Fibroblast of upper back skin (primary cell): Measurements from ENCODE around the gene HNRNPM.

Source experiments
- DNase-seq: peaks from one replicate; pipeline ENCODE4 v3.0.0-alpha.2; 2013

The HNRNPM gene

DNA sequence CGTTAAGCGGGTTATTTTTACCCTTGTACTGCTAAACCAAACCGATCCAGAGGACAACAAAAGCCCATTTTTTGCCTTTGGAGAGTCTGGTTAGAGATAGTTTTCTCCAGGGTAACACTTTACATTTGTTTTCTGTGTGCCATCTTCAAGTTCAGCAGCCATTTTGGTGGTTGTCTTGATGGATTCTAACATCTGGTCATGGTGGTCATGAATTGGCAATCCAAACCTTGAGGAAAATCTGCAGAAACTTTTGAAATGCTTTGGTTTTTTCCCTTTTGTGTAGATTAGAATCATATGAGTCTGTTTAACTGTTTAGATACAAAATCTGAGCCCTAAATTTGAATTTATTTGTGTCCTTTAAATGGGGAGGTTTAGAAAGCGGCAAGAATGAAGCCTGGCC is 16.6 kb downstream of the HNRNPM start:
- no peak for DNase-seq

- DNase-seq, result no peak
These were observed 17.1 kb downstream of the HNRNPM start for GRCh38 chr19:8461891-8462290.

DNA sequence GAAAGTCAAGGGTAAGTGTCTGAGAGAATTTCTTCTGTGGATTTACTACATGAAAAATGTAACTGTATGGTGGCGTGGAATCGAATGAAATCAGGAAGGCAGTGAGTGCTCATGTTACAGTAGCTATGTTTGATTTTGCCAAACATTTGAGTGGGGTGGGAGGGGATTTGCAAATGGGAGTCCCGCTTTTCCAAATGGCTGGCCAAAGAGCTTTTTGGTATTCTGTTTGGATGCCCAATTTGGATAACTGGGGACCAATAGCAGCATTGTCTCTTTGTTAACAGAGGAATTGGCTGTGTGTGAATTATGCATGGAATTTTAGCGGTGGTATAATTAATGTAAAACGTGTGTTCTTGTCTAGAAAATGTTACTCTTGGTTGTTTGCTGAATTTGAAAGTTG is 17.8 kb downstream of the HNRNPM start:
- no peak for DNase-seq

DNA sequence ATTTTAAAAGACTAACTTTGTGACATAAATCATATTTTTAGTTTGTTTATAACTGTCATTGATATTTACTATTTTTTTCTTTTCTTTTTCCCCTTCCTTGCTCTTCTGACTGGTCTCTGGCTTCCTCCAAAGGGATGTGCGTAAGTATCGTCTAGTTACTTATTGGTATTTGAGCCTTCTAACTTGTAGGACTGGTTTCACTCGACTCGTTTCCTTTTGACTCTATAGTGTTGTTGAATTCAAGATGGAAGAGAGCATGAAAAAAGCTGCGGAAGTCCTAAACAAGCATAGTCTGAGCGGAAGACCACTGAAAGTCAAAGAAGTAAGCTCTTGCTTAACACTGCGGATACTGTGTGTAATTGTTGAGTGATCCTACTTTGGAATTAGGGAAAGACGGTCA is 18.6 kb downstream of the HNRNPM start:
- no peak for DNase-seq

- no peak for DNase-seq
These were observed 21.2 kb downstream of the HNRNPM start for GRCh38 chr19:8466018-8466417.

GRCh38 chr19:8468124-8468523 is 23.3 kb downstream of the HNRNPM start:
- DNase-seq, result no peak

DNA sequence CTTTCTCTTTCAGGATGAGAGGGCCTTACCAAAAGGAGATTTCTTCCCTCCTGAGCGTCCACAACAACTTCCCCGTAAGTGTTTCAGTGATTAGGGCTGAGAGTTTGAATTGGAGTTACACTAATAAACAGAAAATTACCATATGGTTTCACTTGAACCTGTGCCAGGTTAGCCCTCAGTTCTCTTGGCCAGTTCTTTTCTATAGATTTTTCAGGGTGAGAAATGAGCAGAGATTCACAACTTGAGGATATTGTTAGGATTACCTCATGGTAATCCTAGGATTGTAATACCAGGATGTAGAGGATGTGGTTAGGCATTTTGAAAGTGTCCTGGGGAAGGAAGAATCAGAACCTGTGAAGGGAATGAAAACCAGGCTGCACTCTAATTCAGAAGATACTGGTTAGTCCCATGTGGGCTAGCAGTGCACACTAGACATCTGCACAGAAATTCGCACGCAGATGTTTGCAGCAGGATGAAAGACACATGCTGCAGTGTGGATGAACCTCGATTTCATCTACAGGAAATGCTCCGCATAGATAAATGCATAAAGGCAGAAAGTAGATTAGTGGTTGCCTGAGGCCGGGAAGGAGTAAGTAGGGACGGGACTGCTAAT is 24.1 kb downstream of the HNRNPM start:
- peak; percentile 67 for DNase-seq

GRCh38 chr19:8469613-8470368 is 25.0 kb downstream of the HNRNPM start:
- DNase-seq, result no peak

DNA sequence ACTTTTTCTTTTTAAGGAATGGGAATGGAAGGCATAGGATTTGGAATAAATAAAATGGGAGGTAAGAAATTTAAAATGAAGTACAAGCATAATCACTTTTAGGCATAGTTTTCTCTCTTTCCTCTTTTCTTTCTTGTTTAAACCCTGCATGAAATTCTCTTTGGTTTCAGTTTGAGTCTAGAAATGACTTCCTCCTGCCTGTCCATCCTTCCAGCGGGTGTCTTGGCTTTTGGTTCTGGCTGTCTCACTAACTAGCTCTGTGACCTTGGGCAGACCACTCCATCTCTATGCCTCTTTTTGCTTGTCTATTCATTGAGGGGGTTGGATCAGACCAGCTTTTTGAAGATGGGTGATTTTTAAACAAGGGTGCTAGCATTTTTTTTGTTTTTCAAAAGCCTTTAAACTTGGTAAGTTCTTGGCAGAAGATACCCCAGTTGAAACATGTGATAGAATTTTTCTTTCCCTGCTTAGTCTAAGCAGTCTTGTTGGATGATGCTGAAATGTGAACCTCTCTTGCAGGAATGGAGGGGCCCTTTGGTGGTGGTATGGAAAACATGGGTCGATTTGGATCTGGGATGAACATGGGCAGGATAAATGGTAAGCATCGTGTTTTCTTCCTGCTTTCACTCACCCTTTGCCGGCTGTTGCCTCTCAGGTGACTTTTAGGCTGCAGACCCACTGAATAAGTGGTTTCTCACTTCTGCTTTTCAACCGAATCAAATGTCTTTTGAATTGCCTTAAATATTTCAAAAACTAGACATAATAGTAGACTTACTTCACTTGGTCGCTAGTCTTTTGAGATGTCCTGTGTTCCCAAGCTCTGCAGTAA is 29.1 kb downstream of the HNRNPM start:
- DNase-seq, result no peak

DNA sequence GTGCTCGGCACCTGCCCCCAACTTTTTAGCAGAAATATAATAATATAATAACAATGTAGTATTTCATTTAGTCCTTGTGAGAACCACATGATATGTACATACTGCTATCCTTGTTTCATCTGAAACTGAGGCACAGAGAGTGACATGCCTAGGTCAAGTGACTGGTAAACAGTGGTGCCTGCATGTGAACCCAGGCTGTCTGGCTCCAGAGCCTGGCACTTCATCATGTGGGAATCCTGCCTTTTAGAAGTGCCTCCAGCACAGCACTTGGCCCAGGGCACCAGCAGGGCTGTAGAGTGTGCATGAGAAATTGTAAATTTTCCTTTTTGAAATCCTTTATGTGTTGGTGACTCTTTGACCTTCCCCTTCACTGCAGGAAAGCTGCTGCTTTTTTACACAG is 30.2 kb downstream of the HNRNPM start:
- DNase-seq, result no peak

- no peak for DNase-seq
These were observed 31.7 kb downstream of the HNRNPM start for GRCh38 chr19:8476524-8476923.

DNA sequence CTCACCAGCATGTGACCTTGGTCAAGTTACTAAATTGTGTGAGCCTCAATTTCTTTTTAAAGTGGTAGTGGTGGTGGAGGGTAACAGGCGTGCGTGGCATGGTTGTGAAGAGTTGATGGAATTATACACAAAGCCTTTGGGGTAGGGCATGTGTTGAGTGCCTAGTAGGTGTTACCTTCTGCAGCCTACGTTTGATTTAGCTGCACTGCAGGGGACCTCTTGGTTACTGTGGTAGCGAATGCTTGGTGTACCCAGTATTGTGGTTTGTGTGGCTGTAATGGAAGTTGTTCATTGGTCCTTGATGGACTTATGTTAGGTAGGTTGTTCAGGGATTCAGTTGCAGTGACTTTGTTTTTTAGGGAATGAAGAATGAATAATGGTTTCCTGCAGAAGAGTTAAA is 33.1 kb downstream of the HNRNPM start:
- DNase-seq, result no peak

DNA sequence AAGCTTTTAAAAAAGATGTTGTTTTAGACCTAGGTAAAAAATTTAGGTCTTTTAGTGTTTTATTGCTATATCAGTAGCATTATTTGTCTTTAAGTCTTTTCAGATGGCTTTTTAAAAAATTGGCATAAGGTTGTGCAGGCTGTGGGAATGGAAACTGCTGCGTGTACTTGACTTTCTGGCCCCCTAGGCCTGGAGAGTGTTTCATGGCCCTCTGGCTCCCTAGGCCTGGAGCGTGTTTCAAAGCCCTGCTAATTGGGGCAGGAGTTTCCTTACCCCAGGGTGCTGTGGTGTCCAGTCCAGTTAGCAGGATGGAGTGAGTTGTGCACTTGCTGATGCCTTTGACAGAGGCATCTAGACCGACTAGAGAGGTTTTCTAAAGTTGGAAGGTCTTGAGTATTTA is 33.8 kb downstream of the HNRNPM start:
- DNase-seq, result no peak

DNA sequence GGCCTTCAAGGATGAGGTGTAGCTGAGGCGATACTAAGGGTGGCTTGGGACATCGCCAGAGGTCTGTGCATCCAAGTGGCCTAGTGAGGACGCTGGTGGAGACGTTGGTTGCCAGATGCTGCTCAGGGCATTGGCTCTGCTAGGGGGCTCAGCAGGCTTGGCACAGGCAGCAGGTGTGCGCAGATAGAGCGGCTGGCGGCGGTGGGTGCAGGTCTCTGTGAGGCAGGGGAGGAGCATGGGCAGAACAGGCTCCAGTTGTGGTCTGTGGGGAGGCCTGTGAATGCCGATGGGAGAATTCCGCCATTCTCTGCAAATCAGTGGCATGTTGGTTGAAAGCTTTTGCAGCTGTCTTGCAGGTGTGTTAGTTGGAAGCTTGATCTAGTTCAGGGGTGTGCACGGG is 36.4 kb downstream of the HNRNPM start:
- no peak for DNase-seq

DNA sequence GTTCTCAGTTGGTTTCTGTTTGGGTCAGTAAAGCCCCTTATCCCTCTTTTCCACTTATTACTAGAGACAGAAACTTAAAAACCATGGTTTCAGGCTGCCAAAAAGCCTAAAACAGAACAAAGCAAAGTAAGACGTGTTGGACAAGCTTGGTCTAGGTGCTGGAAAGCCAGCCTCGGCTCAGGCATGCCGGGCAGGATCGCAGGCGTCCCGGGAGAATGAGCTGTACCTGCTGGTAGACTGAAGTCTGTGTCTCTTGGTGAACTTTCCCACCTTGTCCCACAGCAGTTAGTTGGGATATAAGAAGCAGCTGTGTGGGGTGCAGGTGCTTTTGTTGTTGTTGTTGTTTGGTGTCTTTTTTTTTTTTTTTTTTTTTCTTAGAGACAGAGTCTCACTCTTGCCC is 36.8 kb downstream of the HNRNPM start:
- DNase-seq, result no peak

- DNase-seq, result no peak
These were observed 37.9 kb downstream of the HNRNPM start for GRCh38 chr19:8482696-8483095.

GRCh38 chr19:8483165-8483564 is 38.4 kb downstream of the HNRNPM start:
- DNase-seq, result no peak

- no peak for DNase-seq
These were observed 39.6 kb downstream of the HNRNPM start for GRCh38 chr19:8484331-8484894.

- DNase-seq, result no peak
These were observed 41.0 kb downstream of the HNRNPM start for GRCh38 chr19:8485561-8486371.

DNA sequence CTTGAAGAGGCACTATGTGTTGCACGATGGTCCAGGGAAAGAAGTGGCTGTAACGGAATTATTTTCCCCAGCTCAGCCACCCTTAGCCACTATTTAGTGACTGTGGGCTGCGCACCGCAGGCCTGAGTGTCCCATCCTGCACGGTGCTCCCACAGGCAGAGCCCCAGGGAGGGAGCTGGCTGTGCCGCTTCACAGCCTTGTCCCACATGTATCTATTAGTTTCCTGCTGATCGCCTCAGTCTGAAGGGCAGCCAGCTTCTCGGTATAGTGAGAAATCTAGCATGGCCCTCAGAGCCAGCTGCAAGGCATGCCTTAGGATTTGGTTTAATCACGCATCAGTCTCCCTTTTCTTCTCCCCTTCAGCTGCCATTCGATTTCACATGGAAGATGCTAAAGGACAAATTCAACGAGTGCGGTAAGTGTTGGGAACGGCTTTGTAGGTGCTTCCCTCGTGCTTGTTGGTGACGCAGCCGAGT is 41.9 kb downstream of the HNRNPM start:
- DNase-seq, result no peak

GRCh38 chr19:8487137-8487851 is 42.5 kb downstream of the HNRNPM start:
- no peak for DNase-seq

DNA sequence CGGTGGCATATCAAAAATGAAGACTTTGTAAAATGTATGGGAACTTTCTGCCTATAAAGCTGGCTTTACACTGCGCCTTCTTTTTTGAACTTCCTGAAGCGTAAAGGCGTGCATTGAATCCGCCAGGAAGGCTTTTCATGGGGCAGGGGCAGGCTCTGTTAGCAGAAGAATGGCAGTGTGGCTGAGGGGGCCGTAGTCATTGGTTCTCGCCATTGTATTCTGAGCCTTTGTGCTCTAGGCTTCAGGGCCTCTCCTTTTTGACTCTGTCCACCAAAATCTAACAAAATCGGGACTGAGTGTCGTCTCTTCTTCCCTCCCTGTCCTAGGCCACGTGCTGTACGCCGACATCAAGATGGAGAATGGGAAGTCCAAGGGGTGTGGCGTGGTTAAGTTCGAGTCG is 43.6 kb downstream of the HNRNPM start:
- DNase-seq, result no peak
